Right cardiac atrium (tissue), 5 donors: ENCODE results near the gene LRRC1. TPM values are rescaled to one million over a fixed set of nuclear protein-coding genes. Genes with fewer than 3 reads are reported as not detected.

Experiments
- ATAC-seq, 2 donors: fragments of 200-7000 bp; cut with Tn5 transposase; one replicate each; pipeline versions ENCODE4 v1.8.0 to v1.9.1; 2020; ENCODE audit warnings: moderate library complexity in 2 of 2, mild to moderate bottlenecking in 1 of 2
- DNase-seq, 3 donors: peaks; one replicate each; pipeline ENCODE4 v3.0.0-alpha.2; 2020
- H3K27ac ChIP-seq: one replicate; pipeline ENCODE4 v1.5.1; 2013; ENCODE audit warnings: mild to moderate bottlenecking, low read length, control low read depth, moderate library complexity
- H3K27me3 ChIP-seq: one replicate; pipeline ENCODE4 v1.6.1; 2013; ENCODE audit not compliant: control insufficient read depth, insufficient read depth
- H3K4me1 ChIP-seq: one replicate; pipeline ENCODE4 v1.6.1; 2013; ENCODE audit warnings: low read length; ENCODE audit not compliant: control insufficient read depth, insufficient read depth
- H3K4me3 ChIP-seq: one replicate; pipeline ENCODE4 v1.5.1; 2013; ENCODE audit warnings: low read length, control low read depth
- H3K9me3 ChIP-seq: one replicate; pipeline ENCODE4 v1.6.1; 2013; ENCODE audit warnings: low read length; ENCODE audit not compliant: control insufficient read depth
- WGBS: extraction: QIAGEN DNeasy Blood & Tissue Kit; methylation state at CpG from one replicate; pipeline ENCODE4 v1.1.7; 2013; 5-methylcytosine and 5-hydroxymethylcytosine counted together
- intact Hi-C, 4 donors: fragments of 100-400 bp; cut with DNase I; formaldehyde crosslinking; loops; one replicate each; pipeline versions ENCODE4 v1.11.0 to v1.14.0; 2022 to 2023
- polyA plus RNA-seq: library from polyadenylated mRNA; stranded (reverse); fragments of 200-250 nt; gene quantifications from one replicate; pipeline ENCODE4 v1.2.3, GENCODE V29; 2013
- total RNA-seq, 4 donors: library from RNA; stranded (reverse); fragmentation: NEBNext Ultra II Directional; extraction: Animal tissue kit (Norgen Biotek cat#: 25700); gene quantifications; one replicate each; pipeline ENCODE4 v1.2.1, GENCODE V29; 2021
- donor health status: healthy with polysubstance abuse.
- donor health status: DM: no; HTN: yes; CAD: no.
- donor health status: DM: no; HTN: no; CAD: no.
- donor health status: DM: no; HTN: yes; CAD: no; lungs with severe emphysema.
- donor health status: DM: yes; HTN: yes; CAD: no.

The LRRC1 gene
- total and polyA plus RNA-seq, 5 donors = 1.9 to 3.6 (median 3.2) TPM

DNA sequence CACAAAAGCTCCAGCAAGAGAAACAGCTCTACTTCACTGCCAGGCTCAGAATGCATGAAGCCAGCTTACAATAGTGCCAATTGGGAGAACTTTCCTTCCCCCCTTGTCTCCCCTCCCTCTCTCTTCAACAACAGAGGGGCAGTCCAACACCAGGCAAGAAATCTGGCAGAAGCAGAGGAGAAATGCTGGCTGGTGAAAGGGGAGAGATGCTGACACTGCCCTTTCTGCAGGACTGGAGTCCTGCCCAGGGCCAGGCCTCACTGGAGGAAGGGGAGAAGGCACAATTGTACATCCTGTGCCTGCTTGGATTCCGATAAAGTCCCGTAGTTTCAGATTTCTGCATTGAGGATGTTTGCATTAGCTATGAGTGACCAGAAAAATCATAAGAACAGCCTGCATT is 148.6 kb downstream of the LRRC1 start:
- H3K4me3 ChIP-seq = no peak overlapping the region
- H3K9me3 ChIP-seq = no peaks in the 10 kb centered on the region
- H3K27ac ChIP-seq = no peak overlapping the region
- no peaks in the 10 kb centered on the region for H3K27me3 ChIP-seq
- 24% methylated on average over 2 of the region's 2 CpGs for WGBS
- peak; percentile 45 to 83 (median 66) for DNase-seq
- ATAC-seq = peak; percentile 88 to 96
- H3K4me1 ChIP-seq = peaks cover 2% of the 10 kb centered on the region
- intact Hi-C loops = loop anchor here in 1 of 4 donors (5.0 kb wide), 1 partner anchor 146 kb away; the partner anchor contains the start of gene LRRC1

DNA sequence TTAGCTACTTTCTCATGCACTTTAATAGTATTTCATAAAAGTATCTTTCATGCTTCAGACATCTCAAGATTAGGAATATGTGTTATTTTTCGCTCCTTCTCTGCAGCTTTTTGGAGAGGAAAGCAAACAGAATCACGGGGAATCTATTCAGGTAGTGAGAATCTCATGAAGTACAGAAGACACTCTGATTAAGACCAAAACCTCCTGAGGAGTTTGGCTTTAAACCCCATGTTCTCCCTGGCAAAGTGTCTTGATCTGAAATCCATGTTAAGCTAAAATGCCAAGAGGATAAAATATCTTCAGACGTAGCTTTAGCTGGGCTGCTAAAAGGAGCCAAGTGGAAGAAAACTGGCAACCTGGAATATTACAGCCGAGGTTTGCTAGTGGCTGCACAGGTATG is 149.3 kb downstream of the LRRC1 start:
- H3K27me3 ChIP-seq = no peaks in the 10 kb centered on the region
- peaks cover 2% of the 10 kb centered on the region for H3K4me1 ChIP-seq
- intact Hi-C loops = loop anchor here in 1 of 4 donors (5.0 kb wide), 1 partner anchor 147 kb away; the partner anchor contains the start of gene LRRC1
- 43% methylated on average over 4 of the region's 4 CpGs for WGBS
- ATAC-seq (no peak), DNase-seq (no peak)
- no peak overlapping the region for H3K4me3 ChIP-seq
- no peak overlapping the region for H3K27ac ChIP-seq
- H3K9me3 ChIP-seq = no peaks in the 10 kb centered on the region

DNA sequence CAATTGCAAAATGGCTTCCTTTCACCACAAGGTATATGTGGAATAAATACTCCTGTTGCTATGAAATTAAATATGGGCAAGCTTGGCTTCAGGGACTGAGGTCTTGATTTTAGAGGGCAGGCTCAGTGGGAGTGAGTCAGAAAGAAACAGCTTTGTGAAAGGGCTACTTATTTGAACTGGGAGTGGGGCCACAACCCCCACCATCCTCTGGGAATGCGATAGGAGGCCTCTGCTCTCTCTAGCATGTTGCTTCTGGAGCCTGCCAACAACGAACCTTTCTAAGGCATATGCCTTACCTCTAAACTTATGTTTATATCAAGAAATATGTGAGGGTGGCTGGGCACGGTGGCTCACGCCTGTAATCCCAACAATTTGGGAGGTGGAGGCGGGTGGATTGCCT is 149.7 kb downstream of the LRRC1 start:
- intact Hi-C loops = loop anchor here in 1 of 4 donors (5.0 kb wide), 1 partner anchor 147 kb away; the partner anchor contains the start of gene LRRC1
- H3K4me1 ChIP-seq = peaks cover 2% of the 10 kb centered on the region
- WGBS = 74% methylated on average over 5 of the region's 5 CpGs

DNA sequence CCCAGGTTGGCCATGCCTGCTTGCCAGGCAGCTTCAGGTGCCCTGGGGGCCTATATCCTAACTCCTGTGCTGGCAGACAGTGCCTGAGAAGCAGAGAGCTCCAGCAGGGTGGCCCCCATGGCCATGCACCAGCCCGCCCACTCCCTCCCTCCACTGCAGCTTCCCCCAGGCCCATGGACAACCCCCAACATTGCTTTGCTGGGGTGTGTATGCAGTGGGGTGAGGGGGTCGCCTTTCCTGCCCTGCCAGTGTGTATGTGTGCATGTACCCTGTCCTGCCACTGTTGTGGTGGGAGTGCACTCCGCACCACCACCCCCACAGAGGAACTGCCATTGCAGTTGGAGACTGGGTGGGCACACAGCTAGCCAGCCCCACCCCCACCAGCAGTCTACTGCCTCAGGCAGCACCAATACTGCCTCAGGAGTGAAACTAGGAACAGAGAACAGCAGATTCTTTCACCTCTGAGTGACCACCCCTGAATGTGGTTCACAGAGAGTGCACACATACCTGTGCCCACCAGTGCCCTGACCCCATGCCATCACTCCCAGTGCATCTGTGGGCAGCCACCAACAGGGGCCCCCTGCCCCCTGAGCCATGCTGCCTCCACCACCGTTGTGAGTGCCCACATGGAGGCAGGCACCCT is 151.1 kb downstream of the LRRC1 start:
- intact Hi-C loops = no loop called here
- H3K4me1 ChIP-seq = peaks cover 2% of the 10 kb centered on the region
- no peaks in the 10 kb centered on the region for H3K9me3 ChIP-seq
- H3K27ac ChIP-seq = no peak overlapping the region
- ATAC-seq (no peak), DNase-seq (peak in 1 of 3 donors; percentile 34)
- WGBS = 89% methylated on average over 4 of the region's 4 CpGs
- H3K4me3 ChIP-seq = no peak overlapping the region
- no peaks in the 10 kb centered on the region for H3K27me3 ChIP-seq

More for the DNA sequence above, 149.7 kb downstream of the LRRC1 start:
- Histone ChIP-seq H3K27ac (no peak overlapping the region), H3K9me3 (no peaks in the 10 kb centered on the region), H3K4me3 (no peak overlapping the region), H3K27me3 (no peaks in the 10 kb centered on the region)
- DNase-seq = peak in 1 of 3 donors; percentile 52
- peak; percentile 36 to 47 for ATAC-seq

DNA sequence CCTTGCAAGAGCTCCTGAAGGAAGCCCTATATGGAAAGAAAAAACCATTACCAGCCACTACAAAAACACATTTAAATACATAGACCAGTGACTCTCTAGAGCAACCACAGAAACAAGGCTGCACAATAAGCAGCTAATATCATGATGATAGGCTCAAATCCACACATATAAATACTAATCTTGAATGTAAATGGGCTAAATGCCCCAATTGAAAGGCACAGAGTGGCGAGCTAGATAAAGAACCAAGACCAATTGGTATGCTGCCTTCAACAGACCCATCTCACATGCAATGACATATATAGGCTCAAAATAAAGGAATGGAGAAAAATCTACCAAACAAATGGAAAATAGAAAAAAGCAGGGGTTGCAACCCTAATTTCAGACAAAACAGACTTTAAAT is 153.0 kb downstream of the LRRC1 start:
- no peak overlapping the region for H3K4me3 ChIP-seq
- H3K4me1 ChIP-seq = peaks cover 2% of the 10 kb centered on the region
- 93% methylated on average over 1 of the region's 1 CpG for WGBS
- DNase-seq (no peak), ATAC-seq (no peak)
- H3K27ac ChIP-seq = no peak overlapping the region
- H3K27me3 ChIP-seq = no peaks in the 10 kb centered on the region
- no peaks in the 10 kb centered on the region for H3K9me3 ChIP-seq
- intact Hi-C loops = no loop called here

DNA sequence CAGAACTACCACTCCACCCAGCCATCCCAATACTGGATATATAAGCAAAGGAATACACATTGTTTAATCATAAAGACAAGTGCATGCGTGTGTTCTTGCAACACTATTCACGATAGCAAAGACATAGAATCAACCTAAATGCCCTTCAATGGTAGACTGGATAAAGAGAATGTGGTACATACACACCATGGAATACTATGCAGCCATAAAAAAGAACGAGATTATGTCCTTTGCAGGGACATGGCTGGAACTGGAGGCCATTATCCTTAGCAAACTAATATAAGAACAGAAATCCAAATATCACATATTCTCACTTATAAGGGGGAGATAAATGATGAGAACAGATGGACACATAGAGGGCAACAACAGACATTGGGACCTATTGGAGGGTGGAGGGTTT is 156.6 kb downstream of the LRRC1 start:
- DNase-seq (no peak), ATAC-seq (no peak)
- no peak overlapping the region for H3K4me3 ChIP-seq
- no peaks in the 10 kb centered on the region for H3K27me3 ChIP-seq
- no peak overlapping the region for H3K27ac ChIP-seq
- 89% methylated on average over 3 of the region's 3 CpGs for WGBS
- intact Hi-C loops = loop anchor here (5.0 to 10.0 kb wide), 3 partner anchors 157 to 227 kb away; partner anchors contain the start of gene LRRC1 (in 3 of the 4)
- H3K9me3 ChIP-seq = no peaks in the 10 kb centered on the region
- H3K4me1 ChIP-seq = no peaks in the 10 kb centered on the region

DNA sequence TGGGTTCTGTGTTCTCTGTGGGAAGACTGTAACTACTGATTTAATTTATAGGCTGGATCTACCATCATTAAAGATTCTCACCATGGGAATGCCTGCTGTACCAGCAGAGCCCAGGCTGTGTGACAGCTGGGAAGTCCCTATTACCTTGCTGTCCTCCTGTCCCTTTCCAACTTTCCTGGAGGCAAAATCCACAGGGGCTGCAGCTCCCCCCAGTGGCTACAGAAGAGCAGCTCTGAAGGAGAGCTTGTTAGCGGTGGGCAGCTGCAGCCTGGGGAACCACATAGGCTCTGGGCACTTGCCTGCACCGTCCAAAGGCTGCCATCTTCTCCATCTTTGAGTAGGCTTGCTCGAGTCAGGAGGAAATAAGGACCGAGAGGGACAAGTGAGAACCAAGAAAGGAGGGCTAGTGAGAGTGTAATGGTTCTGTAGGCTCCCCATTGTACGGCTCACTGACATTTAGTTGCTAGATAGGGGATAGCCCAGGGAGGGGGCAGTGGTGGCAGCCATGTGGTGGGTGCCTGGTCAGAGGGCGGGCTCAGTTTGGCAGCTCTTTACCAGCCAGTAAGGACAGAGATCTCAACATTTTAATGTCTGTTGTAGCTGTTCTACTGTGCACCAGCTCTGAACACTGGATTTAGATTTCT is 161.4 kb downstream of the LRRC1 start:
- intact Hi-C loops = loop anchor here (5.0 to 10.0 kb wide), 3 partner anchors 161 to 231 kb away; partner anchors contain the start of gene LRRC1 (in 3 of the 4)
- H3K27me3 ChIP-seq = no peaks in the 10 kb centered on the region
- peak; percentile 92 to 94 for ATAC-seq
- H3K9me3 ChIP-seq = no peaks in the 10 kb centered on the region
- peak; percentile 72 to 87 (median 85) for DNase-seq
- H3K27ac ChIP-seq = no peak overlapping the region
- WGBS = 36% methylated on average over 6 of the region's 6 CpGs
- H3K4me1 ChIP-seq = no peaks in the 10 kb centered on the region
- no peak overlapping the region for H3K4me3 ChIP-seq

DNA sequence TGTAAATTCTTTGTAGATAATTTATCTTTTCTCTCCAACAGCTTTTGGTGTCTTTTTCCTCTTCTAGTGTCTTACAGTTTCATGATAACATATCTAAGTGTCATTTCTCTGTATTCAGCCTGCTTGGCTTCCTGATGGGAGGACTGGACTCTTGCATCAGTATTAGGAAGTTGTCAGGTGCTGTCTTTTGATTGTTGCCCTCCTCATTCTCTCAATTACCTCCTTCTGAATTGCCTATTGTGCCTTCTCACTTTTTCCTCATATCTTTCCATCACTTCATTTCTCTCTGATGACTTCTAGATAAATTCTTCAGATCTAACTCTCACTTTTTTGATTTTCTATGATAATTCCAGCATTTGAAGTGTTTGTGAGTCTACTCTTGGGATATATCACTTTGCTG is 162.0 kb downstream of the LRRC1 start:
- no peaks in the 10 kb centered on the region for H3K4me1 ChIP-seq
- intact Hi-C loops = loop anchor here (5.0 to 10.0 kb wide), 3 partner anchors 162 to 232 kb away; partner anchors contain the start of gene LRRC1 (in 3 of the 4)
- H3K27me3 ChIP-seq = no peaks in the 10 kb centered on the region
- H3K4me3 ChIP-seq = no peak overlapping the region
- H3K9me3 ChIP-seq = no peaks in the 10 kb centered on the region
- DNase-seq = no peak
- ATAC-seq = no peak
- H3K27ac ChIP-seq = no peak overlapping the region

DNA sequence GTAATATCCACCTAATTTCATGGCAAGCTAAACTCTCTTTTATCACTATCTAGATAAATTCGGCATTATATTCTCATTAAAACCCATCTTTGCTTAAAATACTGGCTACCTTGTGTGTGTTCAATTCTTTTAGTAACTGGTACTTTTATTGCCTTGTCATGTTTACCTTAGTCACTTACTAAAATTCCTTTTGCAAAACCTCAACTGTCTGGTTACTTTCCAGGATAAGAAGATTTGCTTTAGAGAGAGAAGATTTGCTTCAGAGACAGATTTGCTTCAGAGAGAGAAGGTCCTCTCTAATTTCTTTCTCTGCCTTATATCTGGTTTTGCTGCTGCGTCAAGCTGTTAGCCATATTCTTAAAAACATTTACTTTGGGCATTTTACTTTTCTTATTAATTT is 164.9 kb downstream of the LRRC1 start:
- ATAC-seq (no peak), DNase-seq (no peak)
- intact Hi-C loops = loop anchor here (5.0 to 10.0 kb wide), 3 partner anchors 165 to 235 kb away; partner anchors contain the start of gene LRRC1 (in 3 of the 4)
- H3K4me3 ChIP-seq = no peak overlapping the region
- no peaks in the 10 kb centered on the region for H3K9me3 ChIP-seq
- H3K4me1 ChIP-seq = no peaks in the 10 kb centered on the region
- H3K27ac ChIP-seq = no peak overlapping the region
- WGBS = 68% methylated on average over 2 of the region's 2 CpGs
- no peaks in the 10 kb centered on the region for H3K27me3 ChIP-seq

DNA sequence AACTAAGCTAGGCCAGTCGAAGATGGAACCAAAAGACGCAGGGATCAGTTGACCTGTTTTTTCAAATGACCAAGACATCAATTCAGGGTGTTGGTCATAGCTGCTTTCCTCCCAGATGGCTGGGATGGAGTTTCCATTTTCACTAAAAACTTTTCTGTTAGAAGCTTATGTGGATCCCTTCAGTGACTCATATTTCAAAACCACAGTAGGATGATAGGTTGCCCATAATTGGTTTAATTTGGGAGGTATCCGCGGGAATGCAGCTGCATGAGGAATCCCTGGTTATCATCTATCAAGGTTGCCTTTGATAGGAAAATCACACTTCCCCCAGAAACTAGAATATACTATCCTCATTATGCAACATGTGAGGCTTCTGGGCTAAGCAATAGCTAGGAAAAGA is 165.5 kb downstream of the LRRC1 start:
- intact Hi-C loops = no loop called here

DNA sequence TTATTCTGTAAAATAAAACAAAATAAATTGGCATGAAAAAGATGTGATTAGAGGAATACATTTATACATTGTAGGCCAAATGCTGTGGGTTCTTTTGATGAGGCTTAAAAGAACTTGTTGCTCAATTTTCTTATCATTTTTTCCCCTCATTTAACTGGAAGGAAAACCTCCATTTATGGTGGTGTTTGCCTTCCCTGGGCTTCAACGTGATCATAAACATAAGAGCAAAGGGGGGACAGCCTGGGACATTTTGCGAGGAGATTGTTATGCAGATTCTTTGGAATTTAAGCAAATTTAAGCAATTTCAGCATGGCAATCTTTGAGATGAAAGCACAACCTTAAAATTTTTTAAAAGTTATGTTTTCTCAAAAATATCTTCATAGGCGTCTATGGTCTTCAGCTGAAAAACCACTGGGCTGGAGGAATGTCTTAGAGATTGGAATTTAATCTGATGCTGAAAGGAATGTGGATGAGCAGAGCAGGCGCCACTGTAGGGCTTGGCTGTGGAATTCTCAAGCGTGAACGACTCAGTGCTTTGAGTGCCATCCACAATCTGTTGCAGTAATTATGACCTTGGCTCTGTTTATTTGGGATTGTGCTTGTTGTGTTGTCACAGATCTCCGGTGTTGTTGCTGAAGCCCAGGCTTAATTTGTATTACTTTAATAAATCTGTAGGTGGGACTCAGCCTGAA is 167.0 kb downstream of the LRRC1 start:
- 38% methylated on average over 7 of the region's 7 CpGs for WGBS
- H3K9me3 ChIP-seq = no peaks in the 10 kb centered on the region
- H3K27me3 ChIP-seq = no peaks in the 10 kb centered on the region
- no peak for ATAC-seq
- no peak overlapping the region for H3K4me3 ChIP-seq
- DNase-seq = no peak
- no peaks in the 10 kb centered on the region for H3K4me1 ChIP-seq
- intact Hi-C loops = no loop called here
- no peak overlapping the region for H3K27ac ChIP-seq

More for the DNA sequence above, 165.5 kb downstream of the LRRC1 start:
- WGBS = 80% methylated on average over 4 of the region's 4 CpGs
- Histone ChIP-seq H3K9me3 (no peaks in the 10 kb centered on the region), H3K27ac (no peak overlapping the region), H3K27me3 (no peaks in the 10 kb centered on the region), H3K4me3 (no peak overlapping the region), H3K4me1 (no peaks in the 10 kb centered on the region)
- DNase-seq = no peak
- ATAC-seq = no peak
